B cell (primary cell): ENCODE data around the gene IL31RA. TPM values are rescaled to one million over a fixed set of nuclear protein-coding genes. Genes with fewer than 3 reads are reported as not detected.

Experiments used
- ATAC-seq: fragments of 200-7000 bp; cut with Tn5 transposase; one replicate; pipeline ENCODE4 v1.10.0; 2021; ENCODE audit warnings: low read depth, mild to moderate bottlenecking, moderate number of reproducible peaks, moderate library complexity
- CTCF ChIA-PET: fragments of 350-600 bp; sonication (Branson Sonifier 250); formaldehyde crosslinking; loops from one replicate; lab custom pipeline; 2021; ENCODE audit warnings: antibody characterized with exemption, inconsistent platforms; lab: Charles Lee
- POLR2A ChIA-PET: fragments of 350-600 bp; sonication (Branson Sonifier 250); formaldehyde crosslinking; loops from one replicate; lab custom pipeline; 2021; ENCODE audit warnings: antibody characterized with exemption; lab: Charles Lee
- DNase-seq: peaks from one replicate; pipeline ENCODE4 v3.0.0; 2013
- H2AFZ ChIP-seq: 2 replicates; pipeline ENCODE4 v1.6.1; 2012; ENCODE audit warnings: mild to moderate bottlenecking, low read depth, low read length; ENCODE audit not compliant: insufficient read depth, poor library complexity, severe bottlenecking
- H3K27ac ChIP-seq, 2 donors: 1 replicate in 1 of 2; 2 replicates in 1 of 2; pipeline ENCODE4 v1.5.1; 2012 to 2013; ENCODE audit warnings: low read length in 2 of 2, mild to moderate bottlenecking in 2 of 2, moderate library complexity in 1 of 2
- H3K27me3 ChIP-seq, 4 experiments: fragments of 200-600 bp in 1 of 4; sonication (generic) in 1 of 4; replicated peaks in 1 of 4; 1 replicate in 2 of 4; 2 replicates in 2 of 4; pipeline versions ENCODE4 v1.6.1 to v1.7.0; 2013 to 2016; ENCODE audit warnings: low read length in 3 of 4, mild to moderate bottlenecking in 2 of 4, mixed read lengths in 1 of 4, moderate library complexity in 1 of 4; ENCODE audit not compliant: insufficient read depth in 4 of 4, control insufficient read depth in 3 of 4; ENCODE audit errors: control extremely low read depth in 1 of 4
- H3K36me3 ChIP-seq, 2 experiments: replicated peaks in 1 of 2; 1 replicate in 1 of 2; 2 replicates in 1 of 2; pipeline versions ENCODE4 v1.6.1 to v1.7.1; 2013; ENCODE audit warnings: low read length in 1 of 2; ENCODE audit not compliant: insufficient read depth in 2 of 2, control insufficient read depth in 1 of 2; ENCODE audit errors: control extremely low read depth in 1 of 2, extremely low read depth in 1 of 2
- H3K4me1 ChIP-seq, 2 donors: fragments of 200-600 bp in 1 of 2; sonication (generic) in 1 of 2; 1 replicate in 1 of 2; 2 replicates in 1 of 2; pipeline versions ENCODE4 v1.5.1 to v1.6.1; 2013 to 2017; ENCODE audit warnings: low read length in 2 of 2; ENCODE audit not compliant: control insufficient read depth in 2 of 2, insufficient read depth in 2 of 2
- H3K4me2 ChIP-seq: replicated peaks from 2 replicates; pipeline ENCODE3; 2012; ENCODE audit warnings: mild to moderate bottlenecking, low read depth, low read length; ENCODE audit not compliant: poor library complexity, severe bottlenecking
- H3K4me3 ChIP-seq, 5 experiments: fragments of 200-600 bp in 1 of 5; sonication (generic) in 1 of 5; 1 replicate in 3 of 5; 2 replicates in 2 of 5; pipeline versions ENCODE4 v1.5.1 to v1.7.0; 2011 to 2016; ENCODE audit warnings: low read length in 4 of 5, mild to moderate bottlenecking in 4 of 5, low read depth in 2 of 5, control low read depth in 1 of 5, moderate library complexity in 1 of 5; ENCODE audit not compliant: insufficient read depth in 1 of 5; ENCODE audit errors: control extremely low read depth in 1 of 5, extremely low read depth in 1 of 5
- H3K79me2 ChIP-seq: fragments of 200-600 bp; sonication (generic); one replicate; pipeline ENCODE4 v1.6.0; 2016; ENCODE audit warnings: low read length; ENCODE audit not compliant: control insufficient read depth, insufficient read depth
- H3K9ac ChIP-seq: fragments of 200-600 bp; sonication (generic); 2 replicates; pipeline ENCODE4 v1.6.1; 2017; ENCODE audit warnings: mild to moderate bottlenecking, low read length, moderate library complexity
- H3K9me3 ChIP-seq, 3 donors: one replicate each; pipeline versions ENCODE4 v1.6.1 to v1.7.1; 2013; ENCODE audit warnings: low read length in 2 of 3; ENCODE audit not compliant: control insufficient read depth in 2 of 3, insufficient read depth in 1 of 3; ENCODE audit errors: control extremely low read depth in 1 of 3
- H4K20me1 ChIP-seq: 2 replicates; pipeline ENCODE4 v1.6.0; 2012; ENCODE audit warnings: mild to moderate bottlenecking, low read length; ENCODE audit not compliant: insufficient read depth, control insufficient read depth, poor library complexity, severe bottlenecking
- H3K27ac Mint-ChIP-seq: one replicate; pipeline ENCODE4 v1.8.0; 2021; ENCODE audit warnings: mixed read lengths
- H3K27me3 Mint-ChIP-seq: one replicate; pipeline ENCODE4 v1.8.0; 2021; ENCODE audit warnings: mixed read lengths
- H3K4me1 Mint-ChIP-seq: one replicate; pipeline ENCODE4 v1.8.0; 2021; ENCODE audit warnings: mixed read lengths
- H3K4me3 Mint-ChIP-seq: one replicate; pipeline ENCODE4 v1.8.0; 2021; ENCODE audit warnings: mixed read lengths
- H3K9me3 Mint-ChIP-seq: one replicate; pipeline ENCODE4 v1.8.0; 2022; ENCODE audit warnings: mixed read lengths; ENCODE audit not compliant: insufficient read depth
- EZH2 ChIP-seq: IDR thresholded peaks from 2 replicates; pipeline ENCODE4 v1.6.1; 2012; ENCODE audit warnings: borderline replicate concordance, low read depth, mild to moderate bottlenecking, moderate library complexity, low read length; ENCODE audit not compliant: insufficient read depth, poor library complexity, severe bottlenecking
- WGBS: methylation state at CpG from one replicate; pipeline ENCODE4 v1.1.5; 2013; ENCODE audit warnings: missing lambda C conversion rate; ENCODE audit not compliant: insufficient coverage; 5-methylcytosine and 5-hydroxymethylcytosine counted together
- intact Hi-C: fragments of 100-400 bp; cut with micrococcal nuclease; formaldehyde crosslinking; loops from one replicate; pipeline ENCODE4 v1.10.0; 2022
- polyA plus RNA-seq: library from polyadenylated mRNA; depleted of rRNA; stranded (reverse); fragments of >200 nt; gene quantifications from 2 replicates; pipeline ENCODE4 v1.2.3, GENCODE V29; 2012
- total RNA-seq, 2 donors: library from RNA; stranded (reverse); fragments of 120-200 nt in 1 of 2; gene quantifications; 1 replicate in 1 of 2; 2 replicates in 1 of 2; pipeline versions ENCODE4 v1.2.3 to v1.2.4, GENCODE V29; 2013 to 2022
- TF ChIP-seq, protein P1 (sequence below): fragments of 200-600 bp; IDR thresholded peaks from one replicate; pipeline ENCODE4 v1.8.0; 2022; ENCODE audit warnings: antibody characterized with exemption, mild to moderate bottlenecking

IL31RA gene
- total and polyA plus RNA-seq, 2 donors (not counting 1 experiment from before 2014, with no cell fraction given): not detected

DNA sequence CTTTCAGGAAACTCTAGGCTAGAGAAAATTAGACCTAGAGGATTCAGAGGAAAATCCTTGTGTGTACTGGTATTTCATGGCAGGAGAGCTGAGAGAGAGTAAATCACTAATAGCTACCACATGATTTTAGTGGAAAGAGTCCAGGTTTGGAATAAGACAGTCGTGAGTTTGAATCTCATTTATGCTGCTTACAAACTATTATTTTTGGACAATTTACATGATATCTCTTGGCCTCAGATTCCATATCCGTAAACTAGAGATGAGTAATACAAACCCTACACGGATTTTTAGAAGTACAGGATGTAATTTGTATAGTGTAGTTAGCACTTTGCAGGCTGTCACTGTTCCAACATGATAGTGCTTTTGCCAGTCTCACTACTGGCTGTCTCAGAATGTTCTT lies 2.7 kb downstream of the IL31RA start:
- no peak overlapping the region for H3K4me3 ChIP-seq
- no peaks in the 10 kb centered on the region for H3K4me1 ChIP-seq
- ChIA-PET POLR2A (no interaction called here), CTCF (no interaction called here)
- no peak overlapping the region for H3K27ac ChIP-seq
- H3K9me3 ChIP-seq: no peaks in the 10 kb centered on the region
- H3K9ac ChIP-seq: no peak overlapping the region
- no CpG with 5 or more reads among the region's 3 CpGs for whole genome bisulfite sequencing
- Mint-ChIP-seq H3K4me3 (no peak overlapping the region), H3K27ac (no peak overlapping the region), H3K9me3 (no peaks in the 10 kb centered on the region), H3K27me3 (peaks cover 22% of the 10 kb centered on the region), H3K4me1 (no peaks in the 10 kb centered on the region)
- ATAC-seq: no peak
- no peak for DNase-seq
- no peak overlapping the region for H2AFZ ChIP-seq
- peaks cover 0 to 7% (median 0%) of the 10 kb centered on the region in 4 experiments for H3K27me3 ChIP-seq
- no peaks in the 10 kb centered on the region for H4K20me1 ChIP-seq
- TF ChIP-seq EZH2: no peak
- TF ChIP-seq, protein P1, sequence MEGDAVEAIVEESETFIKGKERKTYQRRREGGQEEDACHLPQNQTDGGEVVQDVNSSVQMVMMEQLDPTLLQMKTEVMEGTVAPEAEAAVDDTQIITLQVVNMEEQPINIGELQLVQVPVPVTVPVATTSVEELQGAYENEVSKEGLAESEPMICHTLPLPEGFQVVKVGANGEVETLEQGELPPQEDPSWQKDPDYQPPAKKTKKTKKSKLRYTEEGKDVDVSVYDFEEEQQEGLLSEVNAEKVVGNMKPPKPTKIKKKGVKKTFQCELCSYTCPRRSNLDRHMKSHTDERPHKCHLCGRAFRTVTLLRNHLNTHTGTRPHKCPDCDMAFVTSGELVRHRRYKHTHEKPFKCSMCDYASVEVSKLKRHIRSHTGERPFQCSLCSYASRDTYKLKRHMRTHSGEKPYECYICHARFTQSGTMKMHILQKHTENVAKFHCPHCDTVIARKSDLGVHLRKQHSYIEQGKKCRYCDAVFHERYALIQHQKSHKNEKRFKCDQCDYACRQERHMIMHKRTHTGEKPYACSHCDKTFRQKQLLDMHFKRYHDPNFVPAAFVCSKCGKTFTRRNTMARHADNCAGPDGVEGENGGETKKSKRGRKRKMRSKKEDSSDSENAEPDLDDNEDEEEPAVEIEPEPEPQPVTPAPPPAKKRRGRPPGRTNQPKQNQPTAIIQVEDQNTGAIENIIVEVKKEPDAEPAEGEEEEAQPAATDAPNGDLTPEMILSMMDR: no peak
- intact Hi-C loops: no loop called here
- H3K79me2 ChIP-seq: no peaks in the 10 kb centered on the region
- no peaks in the 10 kb centered on the region for H3K36me3 ChIP-seq
- no peak overlapping the region for H3K4me2 ChIP-seq

DNA sequence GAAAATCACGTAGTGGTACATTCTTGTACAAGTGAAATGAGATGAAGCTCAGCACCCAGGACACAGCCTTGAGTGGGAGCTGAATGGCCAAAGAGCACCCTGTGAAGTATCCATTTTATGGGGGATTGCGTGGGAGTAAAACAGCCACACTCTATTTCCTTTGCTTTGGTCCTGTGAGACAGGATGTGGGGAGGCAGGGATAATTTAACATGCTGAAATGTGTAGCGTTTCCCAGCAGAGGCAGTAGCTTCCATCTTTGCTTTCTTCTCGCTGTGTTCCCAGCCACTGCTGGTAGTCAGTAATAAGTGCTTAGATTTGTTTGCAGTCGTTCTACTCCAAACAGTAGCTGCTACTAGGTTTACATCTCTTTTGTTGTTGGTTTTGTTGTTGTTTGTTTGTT lies 4.4 kb downstream of the IL31RA start:
- H3K9me3 ChIP-seq: no peaks in the 10 kb centered on the region
- H3K9me3 Mint-ChIP-seq: no peaks in the 10 kb centered on the region
- CTCF ChIA-PET: no interaction called here
- no peak overlapping the region for H3K4me3 ChIP-seq
- ATAC-seq: no peak
- H4K20me1 ChIP-seq: no peaks in the 10 kb centered on the region
- POLR2A ChIA-PET: no interaction called here
- intact Hi-C loops: no loop called here
- peaks cover 21% of the 10 kb centered on the region for H3K27me3 Mint-ChIP-seq
- H3K9ac ChIP-seq: no peak overlapping the region
- no peak overlapping the region for H3K4me2 ChIP-seq
- DNase-seq: no peak
- H3K4me1 ChIP-seq: no peaks in the 10 kb centered on the region
- no peaks in the 10 kb centered on the region for H3K4me1 Mint-ChIP-seq
- H3K27ac ChIP-seq: no peak overlapping the region
- peaks cover 0 to 4% (median 0%) of the 10 kb centered on the region in 4 experiments for H3K27me3 ChIP-seq
- no peaks in the 10 kb centered on the region for H3K79me2 ChIP-seq
- TF ChIP-seq, protein P1: no peak
- 74% methylated on average over 5 of the region's 5 CpGs for WGBS
- H3K27ac Mint-ChIP-seq: no peak overlapping the region
- H3K4me3 Mint-ChIP-seq: no peak overlapping the region
- H2AFZ ChIP-seq: no peak overlapping the region
- no peaks in the 10 kb centered on the region for H3K36me3 ChIP-seq
